SIG-M5 treated with dmso at 0.1 percent for 504 hours (cell line): ENCODE measurements around the gene CACNG7.
"Not testable (repeated sequence)": the region's sequence is repeated elsewhere in the genome, so short reads cannot be mapped to it uniquely, and the experiment has no call there.

Experiments used
- DNase-seq: peaks from one replicate; lab custom pipeline; 2025; ENCODE audit not compliant: unreplicated experiment; lab: John Stamatoyannopoulos, UW

Gene CACNG7, protein sequence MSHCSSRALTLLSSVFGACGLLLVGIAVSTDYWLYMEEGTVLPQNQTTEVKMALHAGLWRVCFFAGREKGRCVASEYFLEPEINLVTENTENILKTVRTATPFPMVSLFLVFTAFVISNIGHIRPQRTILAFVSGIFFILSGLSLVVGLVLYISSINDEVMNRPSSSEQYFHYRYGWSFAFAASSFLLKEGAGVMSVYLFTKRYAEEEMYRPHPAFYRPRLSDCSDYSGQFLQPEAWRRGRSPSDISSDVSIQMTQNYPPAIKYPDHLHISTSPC

DNA sequence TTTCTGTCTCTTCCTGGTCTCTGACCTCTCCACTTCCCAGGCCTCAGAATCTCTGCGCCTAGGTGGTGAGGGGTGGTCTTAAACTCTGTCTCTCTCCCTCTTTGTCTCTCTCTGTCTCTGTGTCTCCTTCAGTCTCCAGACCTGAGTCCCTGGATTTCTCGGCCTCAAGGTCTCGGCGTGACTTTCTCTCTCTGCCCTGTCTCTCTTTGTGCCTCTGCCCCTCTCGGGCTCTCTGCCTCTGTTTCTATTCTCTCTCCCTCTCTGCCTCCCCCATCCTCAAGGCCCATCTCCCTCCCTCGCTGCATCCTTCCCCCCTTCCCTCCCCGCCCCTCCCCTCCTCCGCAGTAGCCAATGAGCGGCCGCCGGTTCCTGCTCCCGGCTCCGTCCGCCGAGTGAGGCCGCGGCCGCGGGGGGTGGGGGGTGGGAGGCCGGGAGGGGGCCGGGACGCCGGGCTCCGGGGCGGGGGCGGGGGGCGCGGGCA is at the start of gene CACNG7:
TSS of gene CACNG7 (plus strand) at position 344 of the 481 bp plus-strand sequence. CDS start 3,554 bp downstream, outside the sequence.
- DNase-seq, result no peak

DNA sequence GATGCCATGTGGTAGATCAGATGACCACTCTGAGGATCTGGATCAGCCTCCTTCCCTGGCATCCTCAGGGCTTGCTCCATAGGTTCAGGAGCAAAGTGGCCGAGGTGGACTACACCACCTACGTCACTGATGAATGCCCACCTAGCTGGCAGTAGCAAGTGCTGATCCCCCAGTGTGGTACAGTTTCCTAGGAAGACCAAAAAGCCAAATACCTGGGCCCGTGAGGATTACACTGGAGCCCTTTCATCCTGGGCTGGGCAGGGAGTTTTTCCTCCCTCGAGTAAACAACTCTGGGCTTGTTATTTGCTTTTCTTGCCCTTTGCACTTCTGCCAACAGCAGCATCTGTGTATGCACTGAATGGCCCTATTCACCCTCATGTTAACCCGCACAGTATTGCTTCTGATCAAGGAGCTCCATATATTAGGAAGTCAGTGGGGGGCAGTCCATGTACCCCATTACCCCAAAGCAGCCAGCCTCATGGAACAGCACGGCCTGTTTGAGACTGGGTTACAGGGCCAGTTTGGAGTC is 44.7 kb upstream of the CACNG7 start:
- DNase-seq, result no peak

DNA sequence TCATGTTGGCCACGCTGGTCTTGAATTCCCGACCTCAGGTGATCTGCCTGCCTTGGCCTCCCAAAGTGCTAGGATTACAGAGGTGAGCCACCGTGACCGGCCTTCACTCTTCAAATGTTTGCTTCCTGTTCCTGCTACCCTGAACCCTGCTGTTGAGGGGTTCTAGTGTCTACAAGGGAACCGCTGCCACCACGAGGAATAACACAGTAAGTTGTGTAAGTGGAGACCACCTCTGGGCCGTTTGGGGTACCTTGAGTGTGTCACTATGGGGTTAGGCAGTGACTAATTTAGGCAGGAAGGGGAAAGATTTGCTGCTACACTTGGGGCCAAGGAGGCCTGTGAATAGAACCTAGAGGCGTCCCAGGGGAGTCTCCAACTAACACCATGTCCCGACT is 43.6 kb upstream of the CACNG7 start:
- no peak for DNase-seq

DNA sequence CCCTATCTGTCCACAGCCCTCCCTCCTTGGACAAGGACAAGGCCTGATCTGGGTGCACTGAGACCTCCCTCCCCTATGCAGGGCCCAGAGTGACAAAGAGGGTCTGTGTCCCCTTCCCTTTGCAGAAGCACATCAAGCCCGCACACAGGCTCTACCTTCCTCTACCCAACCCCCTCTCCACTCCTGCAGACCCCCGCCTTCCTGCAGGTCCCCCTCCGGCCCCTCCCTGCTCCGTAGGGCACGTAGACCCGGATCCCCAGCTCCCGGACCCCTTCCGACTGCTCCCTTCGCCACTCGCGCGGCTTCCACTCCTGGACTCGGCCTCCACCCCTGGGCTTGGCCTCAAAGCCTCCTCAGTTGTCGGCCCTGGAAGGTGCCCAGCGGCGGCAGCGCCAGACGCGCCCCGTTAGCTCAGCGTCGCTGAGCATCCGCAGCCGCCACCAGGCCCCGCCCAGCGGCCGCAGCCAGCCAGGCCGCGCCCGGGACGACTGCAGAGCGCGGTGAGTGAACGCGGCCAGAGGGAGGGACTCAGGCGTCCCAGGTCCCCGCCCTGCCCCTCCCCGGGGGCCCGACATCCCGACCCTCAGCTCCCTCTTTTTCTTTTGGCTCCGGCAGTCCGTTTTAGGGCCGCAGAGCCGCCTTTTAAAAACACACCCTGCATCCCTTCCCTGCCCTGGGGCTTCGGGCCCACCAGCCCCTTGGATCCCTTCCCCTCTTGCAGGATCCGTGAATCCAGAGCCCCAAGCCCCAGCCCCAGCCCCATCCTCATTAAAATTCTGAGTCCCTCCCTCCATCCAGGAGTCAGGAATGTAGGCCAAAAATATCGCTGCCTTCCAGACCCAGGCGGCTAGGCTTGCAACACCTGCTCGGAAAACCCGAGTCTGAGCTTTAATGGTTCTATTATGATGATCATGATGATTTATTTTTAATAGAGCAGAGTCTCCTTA is 42.9 kb upstream of the CACNG7 start:
- DNase-seq, result peak; percentile 33

DNA sequence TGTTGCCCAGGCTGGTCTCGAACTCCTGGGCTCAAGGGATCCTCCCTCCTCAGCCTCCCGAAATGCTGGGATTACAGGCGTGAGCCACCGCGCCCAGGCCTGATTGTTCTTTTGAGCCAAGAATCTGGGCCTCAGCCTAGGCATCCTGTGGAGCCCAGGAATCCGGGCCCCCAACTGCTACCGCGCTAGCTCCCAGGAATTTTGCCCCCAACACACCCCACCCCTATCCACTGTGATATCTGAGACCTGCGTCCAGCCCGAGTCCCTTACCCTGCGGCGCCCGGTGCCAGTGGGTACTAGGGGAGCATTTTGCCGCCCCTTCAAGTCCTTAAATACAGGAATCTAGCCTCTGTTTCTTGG is 42.2 kb upstream of the CACNG7 start:
- no peak for DNase-seq

DNA sequence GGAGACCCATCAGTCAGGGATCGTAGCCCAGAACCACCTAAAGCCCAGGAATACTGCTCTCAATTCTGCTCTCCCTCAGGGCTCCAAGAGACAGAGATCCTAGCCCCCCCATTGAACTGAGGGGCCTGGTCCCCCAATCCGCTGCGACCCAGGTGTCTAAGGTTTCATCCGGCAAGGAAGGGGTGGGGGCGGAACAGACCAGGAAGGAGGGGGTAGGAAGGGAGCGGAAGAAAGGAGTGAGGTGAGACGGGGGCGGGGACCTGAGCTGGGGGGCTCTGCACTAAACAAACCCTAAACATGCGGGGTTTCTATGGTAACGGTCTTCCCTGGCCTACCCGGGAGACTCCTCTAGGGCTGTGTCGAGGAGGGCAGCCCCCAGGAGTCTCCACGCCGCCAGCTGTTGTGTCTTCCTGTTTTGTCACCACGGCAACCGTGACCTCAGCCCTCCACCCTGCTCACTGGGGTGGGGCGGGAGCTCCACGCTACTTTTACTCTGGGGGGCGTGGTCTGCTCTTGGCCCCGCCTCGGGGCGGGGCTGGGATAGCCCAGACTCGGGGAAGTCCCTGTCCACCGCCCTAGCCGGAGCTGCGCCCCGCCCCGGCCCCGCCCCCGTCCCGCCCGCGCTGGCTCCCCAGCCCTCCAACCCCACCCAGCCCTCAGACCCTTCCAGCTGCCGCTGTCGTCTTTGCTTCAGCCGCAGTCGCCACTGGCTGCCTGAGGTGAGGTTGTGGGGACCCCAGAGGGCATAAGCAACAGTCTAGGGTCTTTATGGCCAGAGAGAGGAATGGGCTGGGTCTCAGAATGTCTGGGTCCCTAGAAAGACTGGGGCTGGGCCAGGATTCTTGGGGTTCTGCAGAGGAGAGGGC is 41.6 kb upstream of the CACNG7 start, which contains the start of gene MYADM:
TSS of gene MYADM (plus strand) at position 659 of the 866 bp plus-strand sequence. CDS start 5,647 bp downstream, outside the sequence.
- peak; percentile 88 for DNase-seq

DNA sequence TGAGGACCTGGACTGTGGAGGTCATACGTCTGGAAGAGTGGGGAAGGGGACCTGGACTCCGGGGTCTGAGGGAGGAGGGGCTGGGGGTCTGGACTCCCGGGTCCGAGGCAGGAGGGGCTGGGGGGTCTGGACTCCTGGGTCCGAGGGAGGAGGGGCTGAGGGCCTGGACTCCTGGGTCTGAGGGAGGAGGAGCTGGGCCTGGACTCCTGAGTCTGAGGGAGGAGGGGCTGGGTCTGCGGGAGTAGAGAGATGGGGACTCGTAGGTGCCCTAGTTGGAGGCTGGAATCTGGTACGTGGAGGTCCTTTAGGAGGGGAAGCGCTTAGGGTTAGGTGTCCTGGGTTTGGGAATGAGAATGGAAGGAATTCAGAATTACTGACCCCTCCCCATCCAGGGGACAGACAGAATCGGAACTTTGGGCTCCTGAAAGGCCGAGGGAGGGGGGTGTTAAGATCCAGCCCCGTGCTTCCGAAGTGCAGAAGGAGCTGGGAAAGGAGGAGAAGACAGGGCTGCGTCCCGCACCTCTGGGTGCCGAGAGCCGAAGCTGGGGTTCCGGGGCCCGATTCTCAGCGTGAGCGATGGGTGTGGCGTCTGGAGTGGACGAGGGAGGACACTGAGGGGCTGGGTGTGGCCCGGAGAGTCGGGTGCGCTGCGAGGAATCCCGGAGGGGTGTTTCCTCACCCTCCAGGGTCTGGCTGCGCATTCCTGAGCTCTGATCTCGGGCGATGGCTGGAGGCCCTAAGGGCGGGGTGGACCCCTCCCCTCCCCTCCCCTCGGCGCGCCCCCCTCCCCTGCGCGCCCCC is 40.8 kb upstream of the CACNG7 start:
- DNase-seq, result no peak

DNA sequence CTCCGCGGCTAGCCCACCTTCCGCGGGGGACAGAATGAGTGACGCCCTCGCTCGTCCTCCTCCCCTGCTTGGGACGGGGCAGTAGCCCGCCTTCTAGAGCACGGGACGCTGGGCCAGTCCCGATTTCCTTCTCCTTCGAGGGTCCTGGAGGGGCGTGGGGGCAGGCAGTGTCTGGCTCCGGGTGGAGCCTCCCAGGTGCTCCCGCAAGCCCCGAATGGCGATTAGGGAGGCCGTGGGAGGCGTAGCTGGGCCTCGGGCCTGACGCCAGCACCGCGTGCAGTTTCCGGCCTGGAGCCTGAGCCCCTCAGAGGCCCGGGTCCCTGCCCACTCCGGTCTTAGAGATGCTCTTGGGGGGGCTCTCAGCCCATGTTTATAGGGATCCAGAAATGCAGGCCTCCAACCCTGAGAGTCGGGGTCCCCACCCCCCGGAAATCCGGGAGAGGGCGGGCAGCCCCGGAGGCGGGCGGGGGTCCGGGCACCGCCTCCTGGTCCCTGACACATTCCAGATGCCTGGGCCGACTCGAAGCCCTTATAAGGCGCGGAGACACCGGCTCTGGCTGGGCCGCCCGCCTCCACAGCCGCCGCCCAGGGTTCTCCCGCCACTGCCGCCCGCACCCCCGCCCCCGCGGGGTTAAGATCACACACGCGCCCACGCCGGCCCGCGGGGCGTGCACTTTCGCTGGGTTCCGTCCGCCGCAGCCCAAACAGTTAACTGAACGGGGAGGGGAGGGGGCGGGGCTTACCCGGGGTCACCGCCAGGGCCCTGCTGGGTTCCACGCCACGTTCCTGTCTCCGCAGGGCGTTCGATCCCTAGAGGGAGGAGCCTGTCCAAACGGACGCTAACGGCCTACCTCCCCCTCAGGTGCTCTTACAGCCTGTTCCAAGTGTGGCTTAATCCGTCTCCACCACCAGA is 39.9 kb upstream of the CACNG7 start:
- DNase-seq, result peak; percentile 84

DNA sequence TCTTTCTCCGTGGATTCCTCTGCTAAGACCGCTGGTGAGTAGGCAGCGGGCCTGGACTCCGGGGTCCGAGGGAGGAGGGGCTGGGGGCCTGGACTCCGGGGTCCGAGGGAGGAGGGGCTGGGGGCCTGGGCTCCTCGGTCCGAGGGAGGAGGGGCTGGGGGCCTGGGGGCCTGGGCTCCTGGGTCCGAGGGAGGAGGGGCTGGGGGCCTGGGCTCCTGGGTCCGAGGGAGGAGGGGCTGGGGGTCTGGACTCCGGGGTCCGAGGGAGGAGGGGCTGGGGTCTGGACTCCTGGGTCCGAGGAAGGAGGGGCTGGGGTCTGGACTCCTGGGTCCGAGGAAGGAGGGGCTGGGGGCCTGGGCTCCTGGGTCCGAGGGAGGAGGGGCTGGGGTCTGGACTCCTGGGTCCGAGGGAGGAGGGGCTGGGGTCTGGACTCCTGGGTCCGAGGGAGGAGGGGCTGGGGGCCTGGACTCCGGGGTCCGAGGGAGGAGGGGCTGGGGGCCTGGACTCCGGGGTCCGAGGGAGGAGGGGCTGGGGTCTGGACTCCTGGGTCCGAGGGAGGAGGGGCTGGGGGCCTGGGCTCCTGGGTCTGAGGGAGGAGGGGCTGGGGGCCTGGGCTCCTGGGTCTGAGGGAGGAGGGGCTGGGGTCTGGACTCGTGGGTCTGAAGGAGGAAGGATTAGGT is 39.1 kb upstream of the CACNG7 start:
- not testable (repeated sequence) for DNase-seq

DNA sequence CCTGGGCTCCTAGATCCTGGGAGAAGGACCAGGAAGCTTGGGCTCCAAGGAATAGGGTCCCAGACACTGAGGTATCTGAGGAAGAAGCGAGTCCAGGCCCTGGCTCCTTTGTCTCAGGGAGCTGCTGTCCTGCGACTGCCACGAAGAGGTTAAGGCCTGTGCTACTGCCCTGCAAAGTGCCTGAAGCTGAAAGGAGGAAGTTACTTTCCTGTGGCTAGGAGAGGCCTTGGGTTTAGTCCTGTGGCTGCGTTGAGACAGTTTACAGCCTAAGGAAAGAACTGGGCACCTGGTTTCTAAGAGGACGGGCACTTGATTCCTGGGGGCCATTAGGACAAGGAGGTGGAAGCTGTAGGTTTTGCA is 38.6 kb upstream of the CACNG7 start:
- peak; percentile 85 for DNase-seq

DNA sequence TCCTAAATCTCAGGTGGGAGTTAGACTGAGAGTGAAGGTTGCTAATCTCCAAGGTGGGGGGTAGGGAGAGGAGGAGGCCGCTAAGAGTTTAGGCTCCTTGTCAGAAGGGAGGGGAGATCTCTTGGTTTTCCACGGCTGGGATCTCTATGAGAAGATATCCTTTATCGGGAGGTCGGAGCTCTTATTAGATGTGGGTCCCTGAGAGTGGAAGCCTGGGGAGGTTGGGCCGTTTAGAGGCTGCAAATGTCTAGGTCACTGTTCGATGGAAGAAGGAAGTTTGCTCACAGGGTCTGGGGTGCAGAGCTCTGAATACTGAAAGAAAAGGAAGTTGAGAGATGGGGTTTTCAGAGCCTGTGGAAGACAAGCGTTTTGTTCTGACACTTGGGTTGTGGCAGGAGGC is 37.6 kb upstream of the CACNG7 start:
- peak; percentile 80 for DNase-seq

DNA sequence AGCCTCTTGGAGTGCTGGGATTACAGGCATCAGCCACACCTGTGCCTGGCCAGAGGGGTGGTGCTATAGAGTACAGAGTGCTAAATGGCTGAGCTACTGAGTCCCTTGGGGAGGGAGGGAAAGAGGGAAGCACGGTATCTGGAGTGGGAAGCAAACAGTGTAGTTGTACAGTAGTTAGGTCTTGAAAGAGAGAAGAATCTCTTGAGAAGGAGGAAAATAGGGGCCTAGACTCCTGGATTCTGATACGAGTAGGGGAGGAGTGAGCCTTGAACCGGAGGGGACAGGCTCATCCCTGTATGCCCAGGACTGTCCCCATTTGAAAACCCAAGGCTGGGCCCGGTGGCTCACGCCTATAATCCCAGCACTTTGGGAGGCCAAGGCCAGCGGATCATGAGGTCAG is 36.3 kb upstream of the CACNG7 start:
- no peak for DNase-seq

DNA sequence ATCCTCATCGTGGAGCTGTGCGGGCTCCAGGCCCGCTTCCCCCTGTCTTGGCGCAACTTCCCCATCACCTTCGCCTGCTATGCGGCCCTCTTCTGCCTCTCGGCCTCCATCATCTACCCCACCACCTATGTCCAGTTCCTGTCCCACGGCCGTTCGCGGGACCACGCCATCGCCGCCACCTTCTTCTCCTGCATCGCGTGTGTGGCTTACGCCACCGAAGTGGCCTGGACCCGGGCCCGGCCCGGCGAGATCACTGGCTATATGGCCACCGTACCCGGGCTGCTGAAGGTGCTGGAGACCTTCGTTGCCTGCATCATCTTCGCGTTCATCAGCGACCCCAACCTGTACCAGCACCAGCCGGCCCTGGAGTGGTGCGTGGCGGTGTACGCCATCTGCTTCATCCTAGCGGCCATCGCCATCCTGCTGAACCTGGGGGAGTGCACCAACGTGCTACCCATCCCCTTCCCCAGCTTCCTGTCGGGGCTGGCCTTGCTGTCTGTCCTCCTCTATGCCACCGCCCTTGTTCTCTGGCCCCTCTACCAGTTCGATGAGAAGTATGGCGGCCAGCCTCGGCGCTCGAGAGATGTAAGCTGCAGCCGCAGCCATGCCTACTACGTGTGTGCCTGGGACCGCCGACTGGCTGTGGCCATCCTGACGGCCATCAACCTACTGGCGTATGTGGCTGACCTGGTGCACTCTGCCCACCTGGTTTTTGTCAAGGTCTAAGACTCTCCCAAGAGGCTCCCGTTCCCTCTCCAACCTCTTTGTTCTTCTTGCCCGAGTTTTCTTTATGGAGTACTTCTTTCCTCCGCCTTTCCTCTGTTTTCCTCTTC is 35.1 kb upstream of the CACNG7 start:
- no peak for DNase-seq

DNA sequence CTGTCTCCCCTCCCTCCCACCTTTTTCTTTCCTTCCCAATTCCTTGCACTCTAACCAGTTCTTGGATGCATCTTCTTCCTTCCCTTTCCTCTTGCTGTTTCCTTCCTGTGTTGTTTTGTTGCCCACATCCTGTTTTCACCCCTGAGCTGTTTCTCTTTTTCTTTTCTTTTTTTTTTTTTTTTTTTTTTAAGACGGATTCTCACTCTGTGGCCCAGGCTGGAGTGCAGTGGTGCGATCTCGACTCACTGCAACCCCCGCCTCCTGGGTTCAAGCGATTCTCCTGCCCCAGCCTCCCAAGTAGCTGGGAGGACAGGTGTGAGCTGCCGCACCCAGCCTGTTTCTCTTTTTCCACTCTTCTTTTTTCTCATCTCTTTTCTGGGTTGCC is 34.5 kb upstream of the CACNG7 start:
- no peak for DNase-seq

DNA sequence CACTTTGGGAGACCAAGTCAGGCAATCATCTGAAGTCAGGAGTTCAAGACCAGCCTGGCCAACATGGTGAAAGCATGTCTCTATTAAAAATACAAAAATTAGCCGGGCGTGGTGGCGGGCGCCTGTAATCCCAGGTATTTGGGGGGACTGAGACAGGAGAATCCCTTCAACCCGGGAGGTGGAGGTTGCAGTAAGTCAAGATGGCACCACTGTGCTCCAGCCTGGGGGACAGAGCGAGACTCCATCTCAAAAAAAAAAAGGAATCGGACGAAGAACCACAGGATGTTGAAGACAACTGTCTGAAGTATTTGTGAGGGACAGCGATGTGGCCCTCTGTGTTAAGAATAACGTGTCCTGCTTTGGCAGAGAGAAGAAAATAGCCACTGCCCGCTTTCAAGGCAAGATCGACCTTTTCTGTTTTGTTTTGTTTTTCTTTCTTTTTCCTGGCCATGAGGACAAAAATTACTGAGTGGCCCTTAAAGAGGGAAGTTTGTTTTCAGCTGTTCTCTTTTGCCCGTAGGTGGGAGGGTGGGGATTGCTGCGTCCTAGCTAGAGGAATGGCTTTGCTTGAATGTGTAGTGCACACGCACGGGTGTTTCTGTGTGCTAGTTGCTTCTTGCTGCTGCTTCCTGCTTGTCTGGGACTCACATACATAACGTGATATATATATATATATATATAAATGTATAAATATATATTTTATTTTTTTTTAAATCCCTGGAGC is 33.3 kb upstream of the CACNG7 start:
- DNase-seq, result no peak

DNA sequence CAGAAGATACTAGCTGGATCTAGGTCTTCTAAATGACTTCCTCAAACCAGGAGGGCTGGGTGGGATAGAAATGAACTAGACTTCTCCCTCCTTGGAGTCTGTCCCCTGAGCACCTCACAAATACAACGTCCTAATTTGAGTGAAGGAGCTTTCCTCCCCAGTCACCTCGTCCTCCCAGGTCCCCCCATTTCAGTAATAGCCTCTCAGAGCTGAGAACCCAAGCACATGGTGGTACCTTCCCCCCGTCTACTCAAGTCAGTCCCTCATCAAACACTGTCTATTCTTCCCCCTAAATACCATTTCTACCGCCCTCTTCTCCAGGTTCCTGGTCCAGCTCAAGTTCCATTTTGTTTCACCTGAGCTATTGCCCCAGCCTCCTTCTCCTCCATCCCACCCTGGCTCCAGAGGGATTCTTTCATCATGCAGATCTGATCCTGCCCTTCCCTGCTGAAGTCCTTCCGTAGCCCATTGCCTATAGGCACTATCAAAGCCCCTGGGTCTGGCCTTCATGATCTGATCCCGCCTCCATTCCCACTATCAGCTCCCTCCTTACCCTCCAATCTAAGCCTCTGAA is 32.3 kb upstream of the CACNG7 start:
- DNase-seq, result no peak

DNA sequence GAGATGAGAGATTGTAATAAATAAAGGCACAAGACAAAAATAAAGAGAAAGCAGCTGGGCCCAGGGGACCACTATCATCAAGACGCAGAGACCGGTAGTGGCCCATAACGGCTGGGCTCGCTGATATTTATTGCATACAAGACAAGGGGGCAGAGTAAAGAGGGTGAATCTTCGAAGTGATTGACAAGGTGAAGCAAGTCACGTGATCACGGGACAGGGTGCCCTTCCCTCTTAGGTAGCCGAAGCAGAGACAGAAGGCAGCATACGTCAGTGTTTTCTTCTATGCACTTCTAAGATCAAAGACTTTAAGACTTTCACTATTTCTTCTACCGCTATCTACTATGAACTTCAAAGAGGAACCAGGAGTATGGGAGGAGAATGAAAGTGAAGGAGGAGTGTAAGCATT is 31.7 kb upstream of the CACNG7 start:
- DNase-seq, result no peak
